Measurements from ENCODE around the gene TASP1. TPM values are rescaled to one million over a fixed set of nuclear protein-coding genes. Genes with fewer than 3 reads are reported as not detected.

The TASP1 gene
- total and polyA plus RNA-seq, 2 donors (not counting 1 experiment from before 2014, with no cell fraction given) = 6.4 to 23.9 TPM

DNA sequence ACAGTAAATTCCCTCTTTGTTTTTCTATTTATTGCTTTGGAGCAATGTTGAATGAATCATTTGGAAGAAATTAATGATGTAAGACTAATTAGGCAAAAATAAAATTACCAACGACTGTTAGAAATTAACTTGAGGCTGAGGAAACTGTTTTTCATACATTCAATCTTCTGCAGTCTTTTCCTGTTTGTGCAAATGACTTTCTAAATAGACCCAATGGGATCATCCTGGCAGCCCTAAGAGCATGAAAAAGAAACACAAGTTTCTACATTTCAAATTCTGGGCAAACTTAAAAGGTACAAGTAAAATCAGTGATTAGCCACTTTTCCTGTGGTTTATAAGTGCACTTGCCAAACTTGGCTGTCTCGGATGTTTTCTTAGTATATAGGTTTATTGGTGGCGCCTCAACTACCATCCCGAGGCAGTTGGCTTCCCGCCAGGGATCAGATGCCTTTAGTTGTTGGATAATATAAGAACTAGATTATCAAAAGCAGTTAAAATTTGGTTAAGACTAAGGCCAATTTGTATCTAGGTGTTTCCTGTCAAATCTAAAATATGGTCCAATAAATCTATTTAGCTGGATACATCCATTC, 236.5 kb downstream of the TASP1 start:
- H3K36me3 ChIP-seq (replicated peaks in 1 of 2; ENCODE audit: control extremely low read depth in 1 of 2, control insufficient read depth in 1 of 2, extremely low read depth in 1 of 2, insufficient read depth in 2 of 2, low read length in 1 of 2) = no peaks in the 10 kb centered on the region
- H3K79me2 ChIP-seq (ENCODE audit: control insufficient read depth, insufficient read depth, low read length) = no peaks in the 10 kb centered on the region
- ChIA-PET CTCF (no interaction called here), POLR2A (no interaction called here)
- H3K27ac ChIP-seq (ENCODE audit: low read length in 2 of 2) = no peak overlapping the region
- H4K20me1 ChIP-seq (ENCODE audit: control insufficient read depth, insufficient read depth, low read length, poor library complexity, severe bottlenecking) = no peaks in the 10 kb centered on the region
- H3K4me2 ChIP-seq (replicated peaks; ENCODE audit: low read depth, low read length, poor library complexity, severe bottlenecking) = no peak overlapping the region
- Mint-ChIP-seq H3K27ac (no peak overlapping the region), H3K4me3 (no peak overlapping the region), H3K9me3 (ENCODE audit: insufficient read depth) (no peaks in the 10 kb centered on the region), H3K27me3 (no peaks in the 10 kb centered on the region), H3K4me1 (no peaks in the 10 kb centered on the region)
- H3K27me3 ChIP-seq (replicated peaks in 1 of 4; ENCODE audit: control extremely low read depth in 1 of 4, control insufficient read depth in 3 of 4, insufficient read depth in 4 of 4, low read length in 3 of 4) = no peaks in the 10 kb centered on the region
- H3K9me3 ChIP-seq (ENCODE audit: control extremely low read depth in 1 of 3, control insufficient read depth in 2 of 3, insufficient read depth in 1 of 3, low read length in 2 of 3) = no peaks in the 10 kb centered on the region
- no peaks in the 10 kb centered on the region for H3K4me1 ChIP-seq (ENCODE audit: control insufficient read depth in 2 of 2, insufficient read depth in 2 of 2, low read length in 2 of 2)
- intact Hi-C loops (cut with micrococcal nuclease) = no loop called here
- no peak overlapping the region for H3K9ac ChIP-seq (ENCODE audit: low read length)
- no peak overlapping the region for H2AFZ ChIP-seq (ENCODE audit: insufficient read depth, low read depth, low read length, poor library complexity, severe bottlenecking)
- ATAC-seq (ENCODE audit: low read depth) = no peak
- no peak for TF ChIP-seq EZH2 (IDR thresholded peaks at IDR 0.05; ENCODE audit: borderline replicate concordance, insufficient read depth, low read depth, low read length, poor library complexity, severe bottlenecking)
- TF ChIP-seq, protein P1, sequence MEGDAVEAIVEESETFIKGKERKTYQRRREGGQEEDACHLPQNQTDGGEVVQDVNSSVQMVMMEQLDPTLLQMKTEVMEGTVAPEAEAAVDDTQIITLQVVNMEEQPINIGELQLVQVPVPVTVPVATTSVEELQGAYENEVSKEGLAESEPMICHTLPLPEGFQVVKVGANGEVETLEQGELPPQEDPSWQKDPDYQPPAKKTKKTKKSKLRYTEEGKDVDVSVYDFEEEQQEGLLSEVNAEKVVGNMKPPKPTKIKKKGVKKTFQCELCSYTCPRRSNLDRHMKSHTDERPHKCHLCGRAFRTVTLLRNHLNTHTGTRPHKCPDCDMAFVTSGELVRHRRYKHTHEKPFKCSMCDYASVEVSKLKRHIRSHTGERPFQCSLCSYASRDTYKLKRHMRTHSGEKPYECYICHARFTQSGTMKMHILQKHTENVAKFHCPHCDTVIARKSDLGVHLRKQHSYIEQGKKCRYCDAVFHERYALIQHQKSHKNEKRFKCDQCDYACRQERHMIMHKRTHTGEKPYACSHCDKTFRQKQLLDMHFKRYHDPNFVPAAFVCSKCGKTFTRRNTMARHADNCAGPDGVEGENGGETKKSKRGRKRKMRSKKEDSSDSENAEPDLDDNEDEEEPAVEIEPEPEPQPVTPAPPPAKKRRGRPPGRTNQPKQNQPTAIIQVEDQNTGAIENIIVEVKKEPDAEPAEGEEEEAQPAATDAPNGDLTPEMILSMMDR (IDR thresholded peaks at IDR 0.05) = no peak
- no peak for DNase-seq
- H3K4me3 ChIP-seq (ENCODE audit: control extremely low read depth in 1 of 5, extremely low read depth in 1 of 5, insufficient read depth in 1 of 5, low read depth in 2 of 5, low read length in 4 of 5) = no peak overlapping the region
- 100% methylated on average over 3 of the region's 5 CpGs for WGBS (ENCODE audit: insufficient coverage)

DNA sequence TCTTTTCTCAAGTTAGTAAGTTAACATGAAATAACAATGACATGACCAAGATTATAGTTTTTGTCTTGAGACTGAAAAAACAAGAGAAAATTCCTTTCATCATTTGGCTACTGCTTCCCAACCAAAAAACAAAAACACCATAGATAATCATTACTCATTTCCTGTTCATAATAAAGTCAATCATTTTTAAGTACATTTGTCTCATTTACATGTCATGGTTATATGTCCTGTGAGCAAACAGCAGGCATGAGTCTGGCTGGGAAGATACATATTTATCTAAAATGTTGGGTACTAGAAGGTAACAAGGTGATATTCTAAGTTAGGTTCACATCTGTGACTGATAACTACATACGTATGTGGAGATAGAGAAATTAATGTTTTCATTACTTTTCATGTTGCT, 237.1 kb downstream of the TASP1 start:
- CTCF ChIA-PET = no interaction called here
- Mint-ChIP-seq H3K4me1 (no peaks in the 10 kb centered on the region), H3K4me3 (no peak overlapping the region), H3K27me3 (no peaks in the 10 kb centered on the region), H3K9me3 (ENCODE audit: insufficient read depth) (no peaks in the 10 kb centered on the region), H3K27ac (no peak overlapping the region)
- H3K9me3 ChIP-seq (ENCODE audit: control extremely low read depth in 1 of 3, control insufficient read depth in 2 of 3, insufficient read depth in 1 of 3, low read length in 2 of 3) = no peaks in the 10 kb centered on the region
- H3K27ac ChIP-seq (ENCODE audit: low read length in 2 of 2) = no peak overlapping the region
- H3K4me2 ChIP-seq (replicated peaks; ENCODE audit: low read depth, low read length, poor library complexity, severe bottlenecking) = no peak overlapping the region
- no peaks in the 10 kb centered on the region for H3K27me3 ChIP-seq (replicated peaks in 1 of 4; ENCODE audit: control extremely low read depth in 1 of 4, control insufficient read depth in 3 of 4, insufficient read depth in 4 of 4, low read length in 3 of 4)
- no peak overlapping the region for H3K9ac ChIP-seq (ENCODE audit: low read length)
- H3K4me3 ChIP-seq (ENCODE audit: control extremely low read depth in 1 of 5, extremely low read depth in 1 of 5, insufficient read depth in 1 of 5, low read depth in 2 of 5, low read length in 4 of 5) = no peak overlapping the region
- no peak overlapping the region for H2AFZ ChIP-seq (ENCODE audit: insufficient read depth, low read depth, low read length, poor library complexity, severe bottlenecking)
- no peaks in the 10 kb centered on the region for H3K79me2 ChIP-seq (ENCODE audit: control insufficient read depth, insufficient read depth, low read length)
- ATAC-seq (ENCODE audit: low read depth) = no peak
- no peak for DNase-seq
- TF ChIP-seq, protein P1 (IDR thresholded peaks at IDR 0.05) = no peak
- TF ChIP-seq EZH2 (IDR thresholded peaks at IDR 0.05; ENCODE audit: borderline replicate concordance, insufficient read depth, low read depth, low read length, poor library complexity, severe bottlenecking) = no peak
- H3K4me1 ChIP-seq (ENCODE audit: control insufficient read depth in 2 of 2, insufficient read depth in 2 of 2, low read length in 2 of 2) = no peaks in the 10 kb centered on the region
- H3K36me3 ChIP-seq (replicated peaks in 1 of 2; ENCODE audit: control extremely low read depth in 1 of 2, control insufficient read depth in 1 of 2, extremely low read depth in 1 of 2, insufficient read depth in 2 of 2, low read length in 1 of 2) = peaks cover 0 to 2% of the 10 kb centered on the region in 2 experiments
- H4K20me1 ChIP-seq (ENCODE audit: control insufficient read depth, insufficient read depth, low read length, poor library complexity, severe bottlenecking) = no peaks in the 10 kb centered on the region
- POLR2A ChIA-PET = no interaction called here
- no CpG with 5 or more reads among the region's 1 CpG for WGBS (ENCODE audit: insufficient coverage)
- intact Hi-C loops (cut with micrococcal nuclease) = no loop called here

All from B cell (primary cell).